ENCODE measurements around the gene EHD4.

EHD4 gene

GRCh38 chr15:41855261-41855961 is 116.9 kb downstream of the EHD4 start:
- DNase-seq = no peak

GRCh38 chr15:41854443-41854842 is 117.9 kb downstream of the EHD4 start:
- no peak for DNase-seq

- DNase-seq = no peak
Observed at GRCh38 chr15:41853831-41854230, 118.5 kb downstream of the EHD4 start.

GRCh38 chr15:41852736-41853590 is 119.4 kb downstream of the EHD4 start:
- DNase-seq = no peak

- no peak for DNase-seq
Observed at GRCh38 chr15:41851755-41852370, 120.5 kb downstream of the EHD4 start.

- DNase-seq = no peak
Observed at GRCh38 chr15:41851167-41851523, 121.2 kb downstream of the EHD4 start.

GRCh38 chr15:41850482-41851166 is 121.7 kb downstream of the EHD4 start:
- no peak for DNase-seq

GRCh38 chr15:41849861-41850260 is 122.5 kb downstream of the EHD4 start:
- no peak for DNase-seq

- DNase-seq = no peak
Observed at GRCh38 chr15:41849204-41849603, 123.2 kb downstream of the EHD4 start.

GRCh38 chr15:41848631-41849030 is 123.7 kb downstream of the EHD4 start:
- no peak for DNase-seq

GRCh38 chr15:41847981-41848380 is 124.4 kb downstream of the EHD4 start:
- no peak for DNase-seq

GRCh38 chr15:41847206-41847605 is 125.2 kb downstream of the EHD4 start:
- no peak for DNase-seq

Measured in suppressor macrophage (primary cell).